ENCODE results near the gene RABGAP1L. TPM values are rescaled to one million over a fixed set of nuclear protein-coding genes. Genes with fewer than 3 reads are reported as not detected.
"Not testable (repeated sequence)": the region's sequence is repeated elsewhere in the genome, so short reads cannot be mapped to it uniquely, and the experiment has no call there.

RABGAP1L gene
- total and polyA plus RNA-seq, 4 donors: 4.8 to 53.5 (median 18.8) TPM

GRCh38 chr1:174142836-174143235 lies 16.5 kb upstream of the RABGAP1L start:
- Histone ChIP-seq H3K27ac (ENCODE audit: low read depth in 1 of 2, low read length in 2 of 2) (no peak overlapping the region), H3K9ac (ENCODE audit: low read depth in 1 of 2, low read length in 2 of 2) (no peak overlapping the region), H3K36me3 (ENCODE audit: control insufficient read depth in 4 of 4, insufficient read depth in 3 of 4, low read depth in 1 of 4, low read length in 3 of 4) (no peaks in the 10 kb centered on the region), H3K27me3 (ENCODE audit: control insufficient read depth in 4 of 4, insufficient read depth in 4 of 4, low read length in 3 of 4) (no peaks in the 10 kb centered on the region), H3K9me3 (ENCODE audit: control insufficient read depth in 4 of 4, low read length in 3 of 4) (no peaks in the 10 kb centered on the region), H3K4me1 (ENCODE audit: control insufficient read depth in 4 of 4, insufficient read depth in 4 of 4, low read length in 3 of 4) (no peaks in the 10 kb centered on the region), H3K4me3 (ENCODE audit: low read depth in 1 of 3, low read length in 3 of 3) (no peak overlapping the region)
- TF ChIP-seq RAD21 (IDR thresholded peaks at IDR 0.05) (no peak), FOXA2 (IDR thresholded peaks at IDR 0.05) (no peak), NR2F2 (IDR thresholded peaks at IDR 0.05) (no peak), EGR1 (IDR thresholded peaks at IDR 0.05; ENCODE audit: low read depth in 2 of 2) (no peak), HNF4G (IDR thresholded peaks at IDR 0.05) (no peak), FOXA1 (IDR thresholded peaks at IDR 0.05) (no peak), REST (IDR thresholded peaks at IDR 0.05) (no peak), MAX (IDR thresholded peaks at IDR 0.05) (no peak), TAF1 (conservative IDR thresholded peaks at IDR 0.05) (no peak), GABPA (IDR thresholded peaks at IDR 0.05 in 1 of 2, conservative IDR thresholded peaks at IDR 0.05 in 1 of 2) (no peak), CTCF (IDR thresholded peaks at IDR 0.05; ENCODE audit: low read depth, low read length, missing input control) (no peak)
- no peak for DNase-seq (ENCODE audit: low spot score)
- 91% methylated on average over 5 of the region's 5 CpGs for WGBS

GRCh38 chr1:174143727-174144396 lies 15.5 kb upstream of the RABGAP1L start:
- DNase-seq (ENCODE audit: low spot score); H3K27ac ChIP-seq (ENCODE audit: low read depth in 1 of 2, low read length in 2 of 2); H3K9me3 ChIP-seq (ENCODE audit: control insufficient read depth in 4 of 4, low read length in 3 of 4); H3K4me1 ChIP-seq (ENCODE audit: control insufficient read depth in 4 of 4, insufficient read depth in 4 of 4, low read length in 3 of 4); H3K4me3 ChIP-seq (ENCODE audit: low read depth in 1 of 3, low read length in 3 of 3); H3K36me3 ChIP-seq (ENCODE audit: control insufficient read depth in 4 of 4, insufficient read depth in 3 of 4, low read depth in 1 of 4, low read length in 3 of 4); H3K9ac ChIP-seq (ENCODE audit: low read depth in 1 of 2, low read length in 2 of 2); H3K27me3 ChIP-seq (ENCODE audit: control insufficient read depth in 4 of 4, insufficient read depth in 4 of 4, low read length in 3 of 4): not testable (repeated sequence)
- WGBS: 63% methylated on average over 12 of the region's 12 CpGs

- not testable (repeated sequence) for H3K27me3 ChIP-seq (ENCODE audit: control insufficient read depth in 4 of 4, insufficient read depth in 4 of 4, low read length in 3 of 4); H3K4me3 ChIP-seq (ENCODE audit: low read depth in 1 of 3, low read length in 3 of 3); H3K36me3 ChIP-seq (ENCODE audit: control insufficient read depth in 4 of 4, insufficient read depth in 3 of 4, low read depth in 1 of 4, low read length in 3 of 4); H3K4me1 ChIP-seq (ENCODE audit: control insufficient read depth in 4 of 4, insufficient read depth in 4 of 4, low read length in 3 of 4); DNase-seq (ENCODE audit: low spot score); H3K9me3 ChIP-seq (ENCODE audit: control insufficient read depth in 4 of 4, low read length in 3 of 4); H3K9ac ChIP-seq (ENCODE audit: low read depth in 1 of 2, low read length in 2 of 2); H3K27ac ChIP-seq (ENCODE audit: low read depth in 1 of 2, low read length in 2 of 2)
- WGBS: 79% methylated on average over 3 of the region's 3 CpGs
Measured at GRCh38 chr1:174144397-174144783, 14.9 kb upstream of the RABGAP1L start.

Data from liver (tissue), 9 donors.